B cell (primary cell): ENCODE data around the gene KIF16B. TPM values are rescaled to one million over a fixed set of nuclear protein-coding genes. Genes with fewer than 3 reads are reported as not detected.

ENCODE experiments used
- ATAC-seq: fragments of 200-7000 bp; cut with Tn5 transposase; one replicate; pipeline ENCODE4 v1.10.0; 2021; ENCODE audit warnings: low read depth, mild to moderate bottlenecking, moderate number of reproducible peaks, moderate library complexity
- CTCF ChIA-PET: fragments of 350-600 bp; sonication (Branson Sonifier 250); formaldehyde crosslinking; loops from one replicate; lab custom pipeline; 2021; ENCODE audit warnings: antibody characterized with exemption, inconsistent platforms; lab: Charles Lee
- POLR2A ChIA-PET: fragments of 350-600 bp; sonication (Branson Sonifier 250); formaldehyde crosslinking; loops from one replicate; lab custom pipeline; 2021; ENCODE audit warnings: antibody characterized with exemption; lab: Charles Lee
- DNase-seq: peaks from one replicate; pipeline ENCODE4 v3.0.0; 2013
- H2AFZ ChIP-seq: 2 replicates; pipeline ENCODE4 v1.6.1; 2012; ENCODE audit warnings: mild to moderate bottlenecking, low read depth, low read length; ENCODE audit not compliant: insufficient read depth, poor library complexity, severe bottlenecking
- H3K27ac ChIP-seq, 2 donors: 1 replicate in 1 of 2; 2 replicates in 1 of 2; pipeline ENCODE4 v1.5.1; 2012 to 2013; ENCODE audit warnings: low read length in 2 of 2, mild to moderate bottlenecking in 2 of 2, moderate library complexity in 1 of 2
- H3K27me3 ChIP-seq, 4 experiments: fragments of 200-600 bp in 1 of 4; sonication (generic) in 1 of 4; replicated peaks in 1 of 4; 1 replicate in 2 of 4; 2 replicates in 2 of 4; pipeline versions ENCODE4 v1.6.1 to v1.7.0; 2013 to 2016; ENCODE audit warnings: low read length in 3 of 4, mild to moderate bottlenecking in 2 of 4, mixed read lengths in 1 of 4, moderate library complexity in 1 of 4; ENCODE audit not compliant: insufficient read depth in 4 of 4, control insufficient read depth in 3 of 4; ENCODE audit errors: control extremely low read depth in 1 of 4
- H3K36me3 ChIP-seq, 2 experiments: replicated peaks in 1 of 2; 1 replicate in 1 of 2; 2 replicates in 1 of 2; pipeline versions ENCODE4 v1.6.1 to v1.7.1; 2013; ENCODE audit warnings: low read length in 1 of 2; ENCODE audit not compliant: insufficient read depth in 2 of 2, control insufficient read depth in 1 of 2; ENCODE audit errors: control extremely low read depth in 1 of 2, extremely low read depth in 1 of 2
- H3K4me1 ChIP-seq, 2 donors: fragments of 200-600 bp in 1 of 2; sonication (generic) in 1 of 2; 1 replicate in 1 of 2; 2 replicates in 1 of 2; pipeline versions ENCODE4 v1.5.1 to v1.6.1; 2013 to 2017; ENCODE audit warnings: low read length in 2 of 2; ENCODE audit not compliant: control insufficient read depth in 2 of 2, insufficient read depth in 2 of 2
- H3K4me2 ChIP-seq: replicated peaks from 2 replicates; pipeline ENCODE3; 2012; ENCODE audit warnings: mild to moderate bottlenecking, low read depth, low read length; ENCODE audit not compliant: poor library complexity, severe bottlenecking
- H3K4me3 ChIP-seq, 5 experiments: fragments of 200-600 bp in 1 of 5; sonication (generic) in 1 of 5; 1 replicate in 3 of 5; 2 replicates in 2 of 5; pipeline versions ENCODE4 v1.5.1 to v1.7.0; 2011 to 2016; ENCODE audit warnings: low read length in 4 of 5, mild to moderate bottlenecking in 4 of 5, low read depth in 2 of 5, control low read depth in 1 of 5, moderate library complexity in 1 of 5; ENCODE audit not compliant: insufficient read depth in 1 of 5; ENCODE audit errors: control extremely low read depth in 1 of 5, extremely low read depth in 1 of 5
- H3K79me2 ChIP-seq: fragments of 200-600 bp; sonication (generic); one replicate; pipeline ENCODE4 v1.6.0; 2016; ENCODE audit warnings: low read length; ENCODE audit not compliant: control insufficient read depth, insufficient read depth
- H3K9ac ChIP-seq: fragments of 200-600 bp; sonication (generic); 2 replicates; pipeline ENCODE4 v1.6.1; 2017; ENCODE audit warnings: mild to moderate bottlenecking, low read length, moderate library complexity
- H3K9me3 ChIP-seq, 3 donors: one replicate each; pipeline versions ENCODE4 v1.6.1 to v1.7.1; 2013; ENCODE audit warnings: low read length in 2 of 3; ENCODE audit not compliant: control insufficient read depth in 2 of 3, insufficient read depth in 1 of 3; ENCODE audit errors: control extremely low read depth in 1 of 3
- H4K20me1 ChIP-seq: 2 replicates; pipeline ENCODE4 v1.6.0; 2012; ENCODE audit warnings: mild to moderate bottlenecking, low read length; ENCODE audit not compliant: insufficient read depth, control insufficient read depth, poor library complexity, severe bottlenecking
- H3K27ac Mint-ChIP-seq: one replicate; pipeline ENCODE4 v1.8.0; 2021; ENCODE audit warnings: mixed read lengths
- H3K27me3 Mint-ChIP-seq: one replicate; pipeline ENCODE4 v1.8.0; 2021; ENCODE audit warnings: mixed read lengths
- H3K4me1 Mint-ChIP-seq: one replicate; pipeline ENCODE4 v1.8.0; 2021; ENCODE audit warnings: mixed read lengths
- H3K4me3 Mint-ChIP-seq: one replicate; pipeline ENCODE4 v1.8.0; 2021; ENCODE audit warnings: mixed read lengths
- H3K9me3 Mint-ChIP-seq: one replicate; pipeline ENCODE4 v1.8.0; 2022; ENCODE audit warnings: mixed read lengths; ENCODE audit not compliant: insufficient read depth
- EZH2 ChIP-seq: IDR thresholded peaks from 2 replicates; pipeline ENCODE4 v1.6.1; 2012; ENCODE audit warnings: borderline replicate concordance, low read depth, mild to moderate bottlenecking, moderate library complexity, low read length; ENCODE audit not compliant: insufficient read depth, poor library complexity, severe bottlenecking
- WGBS: methylation state at CpG from one replicate; pipeline ENCODE4 v1.1.5; 2013; ENCODE audit warnings: missing lambda C conversion rate; ENCODE audit not compliant: insufficient coverage; 5-methylcytosine and 5-hydroxymethylcytosine counted together
- intact Hi-C: fragments of 100-400 bp; cut with micrococcal nuclease; formaldehyde crosslinking; loops from one replicate; pipeline ENCODE4 v1.10.0; 2022
- polyA plus RNA-seq: library from polyadenylated mRNA; depleted of rRNA; stranded (reverse); fragments of >200 nt; gene quantifications from 2 replicates; pipeline ENCODE4 v1.2.3, GENCODE V29; 2012
- total RNA-seq, 2 donors: library from RNA; stranded (reverse); fragments of 120-200 nt in 1 of 2; gene quantifications; 1 replicate in 1 of 2; 2 replicates in 1 of 2; pipeline versions ENCODE4 v1.2.3 to v1.2.4, GENCODE V29; 2013 to 2022
- TF ChIP-seq, protein P1 (sequence below): fragments of 200-600 bp; IDR thresholded peaks from one replicate; pipeline ENCODE4 v1.8.0; 2022; ENCODE audit warnings: antibody characterized with exemption, mild to moderate bottlenecking

Gene KIF16B
- total and polyA plus RNA-seq, 2 donors (not counting 1 experiment from before 2014, with no cell fraction given), result 4.5 to 13.0 TPM

DNA sequence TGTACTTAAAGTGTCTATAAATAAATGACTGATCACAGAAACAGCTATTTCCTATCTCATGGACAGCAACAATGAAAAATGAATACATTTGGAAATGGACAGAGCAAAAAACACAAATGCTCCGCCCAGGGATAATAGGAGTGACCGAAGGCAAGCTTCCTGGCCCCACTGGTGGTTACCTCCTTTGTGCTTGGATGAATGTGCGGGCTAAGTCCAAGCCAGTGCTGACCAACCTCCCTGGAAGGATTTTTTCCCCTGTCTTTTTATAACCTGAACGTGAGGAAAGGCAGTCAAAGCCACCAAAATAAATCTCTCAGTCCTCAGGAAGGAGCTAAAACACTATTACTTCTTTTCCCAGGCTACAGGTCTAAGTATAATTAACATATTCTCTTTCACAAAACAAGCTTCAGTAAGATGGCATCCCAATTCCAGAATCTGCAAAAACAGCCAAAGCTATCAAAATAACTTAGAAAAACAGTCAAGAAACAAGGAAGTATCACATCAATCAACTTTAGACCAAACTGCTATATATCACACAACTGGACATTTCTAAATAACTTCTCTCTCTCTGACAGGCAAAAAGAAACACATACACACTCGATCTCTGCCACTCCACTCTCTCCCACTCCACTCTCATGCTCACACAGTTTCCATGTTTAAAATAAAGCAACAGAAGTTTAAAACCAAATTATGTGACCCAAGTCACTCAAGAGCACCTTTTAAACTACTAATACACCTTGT is 10.0 kb downstream of the KIF16B start:
- Histone ChIP-seq H3K4me1 (no peaks in the 10 kb centered on the region), H3K4me3 (no peak overlapping the region), H3K9me3 (no peaks in the 10 kb centered on the region), H3K27me3 (no peaks in the 10 kb centered on the region), H3K79me2 (peaks cover 24% of the 10 kb centered on the region), H3K36me3 (no peaks in the 10 kb centered on the region), H4K20me1 (peaks cover 2% of the 10 kb centered on the region), H3K9ac (no peak overlapping the region), H3K4me2 (no peak overlapping the region), H2AFZ (no peak overlapping the region), H3K27ac (no peak overlapping the region)
- H3K27me3 Mint-ChIP-seq, result no peaks in the 10 kb centered on the region
- ChIA-PET CTCF (interaction anchor here (0.6 kb wide), 1 partner anchor 48 kb away, joined by 3 read pairs; no protein-coding TSS in a partner anchor), POLR2A (no interaction called here)
- no peak overlapping the region for H3K4me3 Mint-ChIP-seq
- DNase-seq (no peak), ATAC-seq (no peak)
- peaks cover 3% of the 10 kb centered on the region for H3K9me3 Mint-ChIP-seq
- 64% methylated on average over 4 of the region's 5 CpGs for WGBS
- TF ChIP-seq, protein P1, sequence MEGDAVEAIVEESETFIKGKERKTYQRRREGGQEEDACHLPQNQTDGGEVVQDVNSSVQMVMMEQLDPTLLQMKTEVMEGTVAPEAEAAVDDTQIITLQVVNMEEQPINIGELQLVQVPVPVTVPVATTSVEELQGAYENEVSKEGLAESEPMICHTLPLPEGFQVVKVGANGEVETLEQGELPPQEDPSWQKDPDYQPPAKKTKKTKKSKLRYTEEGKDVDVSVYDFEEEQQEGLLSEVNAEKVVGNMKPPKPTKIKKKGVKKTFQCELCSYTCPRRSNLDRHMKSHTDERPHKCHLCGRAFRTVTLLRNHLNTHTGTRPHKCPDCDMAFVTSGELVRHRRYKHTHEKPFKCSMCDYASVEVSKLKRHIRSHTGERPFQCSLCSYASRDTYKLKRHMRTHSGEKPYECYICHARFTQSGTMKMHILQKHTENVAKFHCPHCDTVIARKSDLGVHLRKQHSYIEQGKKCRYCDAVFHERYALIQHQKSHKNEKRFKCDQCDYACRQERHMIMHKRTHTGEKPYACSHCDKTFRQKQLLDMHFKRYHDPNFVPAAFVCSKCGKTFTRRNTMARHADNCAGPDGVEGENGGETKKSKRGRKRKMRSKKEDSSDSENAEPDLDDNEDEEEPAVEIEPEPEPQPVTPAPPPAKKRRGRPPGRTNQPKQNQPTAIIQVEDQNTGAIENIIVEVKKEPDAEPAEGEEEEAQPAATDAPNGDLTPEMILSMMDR, result no peak
- TF ChIP-seq EZH2, result no peak
- H3K27ac Mint-ChIP-seq, result no peak overlapping the region
- no peaks in the 10 kb centered on the region for H3K4me1 Mint-ChIP-seq
- intact Hi-C loops, result no loop called here

DNA sequence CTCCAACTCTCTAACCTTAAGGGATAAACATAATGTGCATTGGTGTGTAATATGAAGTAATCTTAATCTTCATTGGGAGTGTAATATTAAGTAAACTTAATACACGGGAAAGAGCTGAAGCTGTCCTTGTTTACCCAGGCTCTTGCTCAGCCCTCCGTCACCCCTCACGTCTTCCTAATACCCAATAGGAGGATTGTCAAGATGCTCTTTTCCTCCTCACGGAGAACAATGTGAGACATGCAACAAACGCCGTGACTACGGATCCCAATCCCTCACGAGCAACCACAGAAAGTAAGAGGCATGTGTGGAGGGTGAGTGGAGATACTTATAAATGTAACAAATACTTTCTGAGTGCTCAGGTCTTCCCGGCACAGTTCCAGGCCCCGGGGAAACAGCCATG is 11.0 kb downstream of the KIF16B start:
- H3K4me2 ChIP-seq, result no peak overlapping the region
- ATAC-seq (no peak), DNase-seq (no peak)
- H3K4me3 ChIP-seq, result no peak overlapping the region
- H4K20me1 ChIP-seq, result peaks cover 9% of the 10 kb centered on the region
- CTCF ChIA-PET, result interaction anchor here (0.6 kb wide), 1 partner anchor 47 kb away, joined by 3 read pairs; no protein-coding TSS in a partner anchor
- no peaks in the 10 kb centered on the region for H3K36me3 ChIP-seq
- H2AFZ ChIP-seq, result no peak overlapping the region
- 92% methylated on average over 2 of the region's 10 CpGs for WGBS
- no peaks in the 10 kb centered on the region for H3K27me3 Mint-ChIP-seq
- no peak overlapping the region for H3K27ac Mint-ChIP-seq
- peaks cover 3% of the 10 kb centered on the region for H3K9me3 Mint-ChIP-seq
- H3K4me1 Mint-ChIP-seq, result no peaks in the 10 kb centered on the region
- no peaks in the 10 kb centered on the region for H3K4me1 ChIP-seq
- no peak overlapping the region for H3K9ac ChIP-seq
- POLR2A ChIA-PET, result no interaction called here
- intact Hi-C loops, result no loop called here
- no peaks in the 10 kb centered on the region for H3K9me3 ChIP-seq
- no peak for TF ChIP-seq EZH2
- TF ChIP-seq, protein P1, result no peak
- peaks cover 33% of the 10 kb centered on the region for H3K79me2 ChIP-seq
- no peaks in the 10 kb centered on the region for H3K27me3 ChIP-seq
- no peak overlapping the region for H3K27ac ChIP-seq
- no peak overlapping the region for H3K4me3 Mint-ChIP-seq
